ENCODE data around the gene GALNT17.
"Not testable (repeated sequence)": the region's sequence is repeated elsewhere in the genome, so short reads cannot be mapped to it uniquely, and the experiment has no call there.

Gene GALNT17

GRCh38 chr7:71638108-71638507, 506.2 kb downstream of the GALNT17 start:
- Mint-ChIP-seq H3K27me3 (no peaks in the 10 kb centered on the region), H3K4me3 (no peak overlapping the region), H3K4me1 (no peaks in the 10 kb centered on the region), H3K27ac (no peak overlapping the region), H3K9me3 (peaks cover 3 to 23% of the 10 kb centered on the region in 2 donors)
- DNase-seq (no peak), ATAC-seq (no peak)

GRCh38 chr7:71639382-71640085, 507.6 kb downstream of the GALNT17 start:
- no peaks in the 10 kb centered on the region for H3K27me3 Mint-ChIP-seq
- DNase-seq (no peak), ATAC-seq (no peak)
- H3K27ac Mint-ChIP-seq: no peak overlapping the region
- peaks cover 3 to 23% of the 10 kb centered on the region in 2 donors for H3K9me3 Mint-ChIP-seq
- no peaks in the 10 kb centered on the region for H3K4me1 Mint-ChIP-seq
- no peak overlapping the region for H3K4me3 Mint-ChIP-seq

GRCh38 chr7:71643031-71643430, 511.1 kb downstream of the GALNT17 start:
- ATAC-seq, DNase-seq, H3K27me3 Mint-ChIP-seq, H3K4me1 Mint-ChIP-seq, H3K4me3 Mint-ChIP-seq, H3K27ac Mint-ChIP-seq: not testable (repeated sequence)
- peaks cover 9 to 13% of the 10 kb centered on the region in 2 donors for H3K9me3 Mint-ChIP-seq

GRCh38 chr7:71645836-71646235, 513.9 kb downstream of the GALNT17 start:
- Mint-ChIP-seq H3K27ac (no peak overlapping the region), H3K27me3 (no peaks in the 10 kb centered on the region), H3K4me3 (no peak overlapping the region), H3K4me1 (no peaks in the 10 kb centered on the region), H3K9me3 (peaks cover 16 to 17% of the 10 kb centered on the region in 2 donors)
- no peak for DNase-seq
- ATAC-seq: no peak

- Mint-ChIP-seq H3K27ac (no peak overlapping the region), H3K4me1 (no peaks in the 10 kb centered on the region), H3K9me3 (peaks cover 17% of the 10 kb centered on the region in 2 donors), H3K27me3 (no peaks in the 10 kb centered on the region), H3K4me3 (no peak overlapping the region)
- no peak for ATAC-seq
- DNase-seq: no peak
Measured at GRCh38 chr7:71649812-71650211, 517.9 kb downstream of the GALNT17 start.

GRCh38 chr7:71650653-71651337, 518.9 kb downstream of the GALNT17 start:
- Mint-ChIP-seq H3K27ac (no peak overlapping the region), H3K27me3 (no peaks in the 10 kb centered on the region), H3K9me3 (peaks cover 15 to 22% of the 10 kb centered on the region in 2 donors), H3K4me1 (no peaks in the 10 kb centered on the region), H3K4me3 (no peak overlapping the region)
- ATAC-seq (no peak), DNase-seq (no peak)

GRCh38 chr7:71652510-71652909, 520.6 kb downstream of the GALNT17 start:
- DNase-seq (no peak), ATAC-seq (no peak)
- Mint-ChIP-seq H3K9me3 (peaks cover 23 to 32% of the 10 kb centered on the region in 2 donors), H3K4me3 (no peak overlapping the region), H3K4me1 (no peaks in the 10 kb centered on the region), H3K27me3 (no peaks in the 10 kb centered on the region), H3K27ac (no peak overlapping the region)

GRCh38 chr7:71657386-71657785, 525.4 kb downstream of the GALNT17 start:
- ATAC-seq (no peak), DNase-seq (no peak)
- Mint-ChIP-seq H3K27me3 (no peaks in the 10 kb centered on the region), H3K4me1 (no peaks in the 10 kb centered on the region), H3K27ac (no peak overlapping the region), H3K4me3 (no peak overlapping the region), H3K9me3 (peaks cover 25 to 33% of the 10 kb centered on the region in 2 donors)

- no peak overlapping the region for H3K27ac Mint-ChIP-seq
- H3K27me3 Mint-ChIP-seq: no peaks in the 10 kb centered on the region
- DNase-seq: no peak
- no peak for ATAC-seq
- H3K4me3 Mint-ChIP-seq: no peak overlapping the region
- H3K4me1 Mint-ChIP-seq: no peaks in the 10 kb centered on the region
- peaks cover 26 to 43% of the 10 kb centered on the region in 2 donors for H3K9me3 Mint-ChIP-seq
Measured at GRCh38 chr7:71659622-71660021, 527.7 kb downstream of the GALNT17 start.

GRCh38 chr7:71661671-71662224, 529.8 kb downstream of the GALNT17 start:
- no peaks in the 10 kb centered on the region for H3K4me1 Mint-ChIP-seq
- H3K27ac Mint-ChIP-seq: no peak overlapping the region
- ATAC-seq (no peak), DNase-seq (no peak)
- H3K9me3 Mint-ChIP-seq: peaks cover 17 to 36% of the 10 kb centered on the region in 2 donors
- H3K27me3 Mint-ChIP-seq: no peaks in the 10 kb centered on the region
- H3K4me3 Mint-ChIP-seq: no peak overlapping the region

- H3K27me3 Mint-ChIP-seq: no peaks in the 10 kb centered on the region
- no peak overlapping the region for H3K4me3 Mint-ChIP-seq
- no peaks in the 10 kb centered on the region for H3K4me1 Mint-ChIP-seq
- H3K9me3 Mint-ChIP-seq: peaks cover 10 to 27% of the 10 kb centered on the region in 2 donors
- DNase-seq: no peak
- no peak overlapping the region for H3K27ac Mint-ChIP-seq
- no peak for ATAC-seq
Measured at GRCh38 chr7:71665716-71666115, 533.8 kb downstream of the GALNT17 start.

- ATAC-seq (no peak), DNase-seq (no peak)
- H3K4me3 Mint-ChIP-seq: no peak overlapping the region
- H3K27me3 Mint-ChIP-seq: no peaks in the 10 kb centered on the region
- H3K9me3 Mint-ChIP-seq: peaks cover 4 to 9% of the 10 kb centered on the region in 2 donors
- H3K4me1 Mint-ChIP-seq: no peaks in the 10 kb centered on the region
- H3K27ac Mint-ChIP-seq: no peak overlapping the region
Measured at GRCh38 chr7:71668572-71668971, 536.6 kb downstream of the GALNT17 start.

- Mint-ChIP-seq H3K9me3 (peaks cover 0 to 19% of the 10 kb centered on the region in 2 donors), H3K27me3 (peaks cover 4% of the 10 kb centered on the region), H3K4me3 (no peak overlapping the region), H3K27ac (no peak overlapping the region), H3K4me1 (no peaks in the 10 kb centered on the region)
- peak; percentile 12 for ATAC-seq
- no peak for DNase-seq
Measured at GRCh38 chr7:71679480-71679879, 547.5 kb downstream of the GALNT17 start.

GRCh38 chr7:71682181-71682580, 550.2 kb downstream of the GALNT17 start:
- H3K9me3 Mint-ChIP-seq: peaks cover 0 to 14% of the 10 kb centered on the region in 2 donors
- peaks cover 10% of the 10 kb centered on the region for H3K27me3 Mint-ChIP-seq
- DNase-seq: no peak
- no peak overlapping the region for H3K4me3 Mint-ChIP-seq
- no peak for ATAC-seq
- H3K27ac Mint-ChIP-seq: no peak overlapping the region
- H3K4me1 Mint-ChIP-seq: no peaks in the 10 kb centered on the region

- H3K4me1 Mint-ChIP-seq: no peaks in the 10 kb centered on the region
- H3K27ac Mint-ChIP-seq: no peak overlapping the region
- ATAC-seq (no peak), DNase-seq (no peak)
- no peak overlapping the region for H3K4me3 Mint-ChIP-seq
- peaks cover 0 to 14% of the 10 kb centered on the region in 2 donors for H3K9me3 Mint-ChIP-seq
- H3K27me3 Mint-ChIP-seq: peaks cover 10% of the 10 kb centered on the region
Measured at GRCh38 chr7:71682841-71683781, 551.2 kb downstream of the GALNT17 start.

Data from stimulated activated naive CD8-positive, alpha-beta T cell treated with anti-CD3 and anti-CD28 coated beads, Interleukin-15, amount 100 ng/mL, for 72 hours (primary cell).